ENCODE results near the gene THEM4. TPM values are rescaled to one million over a fixed set of nuclear protein-coding genes. Genes with fewer than 3 reads are reported as not detected.

Gene THEM4
- total RNA-seq, result 9.8 and 13.8 TPM in 2 replicates

DNA sequence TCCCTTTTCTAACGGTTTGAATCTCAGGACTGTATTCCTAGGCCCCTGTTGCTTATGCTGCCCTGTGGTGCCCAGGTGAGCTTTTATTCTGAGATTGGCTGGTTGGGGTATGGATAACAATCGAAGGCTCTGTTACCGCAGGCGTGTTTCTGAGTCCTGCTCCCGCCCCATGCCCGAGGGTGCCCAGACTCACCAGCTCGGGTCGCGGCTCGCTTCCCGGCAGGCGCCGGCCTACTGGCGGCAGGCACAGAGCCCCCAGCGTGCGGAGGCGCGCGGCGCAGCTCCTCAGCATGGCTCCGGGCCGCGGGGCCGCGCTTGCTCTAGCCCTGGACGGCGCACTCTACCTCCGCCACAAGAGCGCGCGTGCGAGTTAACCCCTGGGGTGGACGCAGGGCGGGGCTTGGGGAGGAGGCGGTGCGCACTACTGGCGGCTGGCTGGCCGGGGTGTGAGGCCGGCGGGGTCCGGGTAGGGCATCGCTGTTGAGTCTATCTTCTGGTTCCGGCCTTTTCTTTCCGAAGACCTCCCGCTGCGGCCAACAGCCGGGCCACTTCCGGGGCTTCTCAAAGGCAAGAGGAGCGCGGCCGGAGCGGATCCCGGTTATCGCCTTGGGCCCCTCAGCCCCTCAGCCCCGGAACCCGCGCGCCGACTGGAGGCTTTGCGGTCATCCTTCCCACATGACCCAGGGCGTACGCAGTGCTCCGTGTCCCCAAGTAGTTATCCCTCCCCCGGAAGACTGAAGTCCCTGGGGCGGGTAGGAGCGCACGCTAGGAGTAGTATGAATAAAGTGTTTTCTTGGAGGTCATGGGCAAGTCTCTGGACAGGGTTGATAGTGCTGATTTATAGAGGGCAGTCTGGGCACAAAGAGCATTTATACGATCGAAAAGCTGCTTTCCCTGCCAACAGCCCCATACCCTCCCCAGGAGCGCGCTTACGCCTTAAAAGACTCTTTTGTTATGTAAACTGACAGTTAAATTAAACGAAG lies at the start of gene THEM4:
Gene THEM4, minus strand, starts transcription at position 345 of the 983 bp plus-strand sequence. Its CDS starts 53 bp downstream, at position 292.
- Histone ChIP-seq H2AFZ (ENCODE audit: low read length) (peak within 1 kb of the TSS; percentile 97), H3K27me3 (ENCODE audit: insufficient read depth, low read length) (no peaks in the 10 kb centered on the region), H3K27ac (ENCODE audit: low read depth, low read length) (peak within 1 kb of the TSS; percentile 81), H3K9me3 (ENCODE audit: low read depth, low read length) (no peaks in the 10 kb centered on the region), H3K4me2 (ENCODE audit: insufficient read depth, low read length) (peak within 1 kb of the TSS; percentile 100), H3K4me1 (ENCODE audit: insufficient read depth, low read length) (peaks cover 15% of the 10 kb centered on the region), H3K36me3 (ENCODE audit: insufficient read depth, low read length) (peaks cover 5% of the 10 kb centered on the region), H3K79me2 (ENCODE audit: insufficient read depth, low read length) (peaks cover 15% of the 10 kb centered on the region), H3K4me3 (ENCODE audit: insufficient read depth, low read length) (peak within 1 kb of the TSS; percentile 87), H4K20me1 (ENCODE audit: insufficient read depth, low read length) (no peaks in the 10 kb centered on the region)
- TF ChIP-seq, protein P1, sequence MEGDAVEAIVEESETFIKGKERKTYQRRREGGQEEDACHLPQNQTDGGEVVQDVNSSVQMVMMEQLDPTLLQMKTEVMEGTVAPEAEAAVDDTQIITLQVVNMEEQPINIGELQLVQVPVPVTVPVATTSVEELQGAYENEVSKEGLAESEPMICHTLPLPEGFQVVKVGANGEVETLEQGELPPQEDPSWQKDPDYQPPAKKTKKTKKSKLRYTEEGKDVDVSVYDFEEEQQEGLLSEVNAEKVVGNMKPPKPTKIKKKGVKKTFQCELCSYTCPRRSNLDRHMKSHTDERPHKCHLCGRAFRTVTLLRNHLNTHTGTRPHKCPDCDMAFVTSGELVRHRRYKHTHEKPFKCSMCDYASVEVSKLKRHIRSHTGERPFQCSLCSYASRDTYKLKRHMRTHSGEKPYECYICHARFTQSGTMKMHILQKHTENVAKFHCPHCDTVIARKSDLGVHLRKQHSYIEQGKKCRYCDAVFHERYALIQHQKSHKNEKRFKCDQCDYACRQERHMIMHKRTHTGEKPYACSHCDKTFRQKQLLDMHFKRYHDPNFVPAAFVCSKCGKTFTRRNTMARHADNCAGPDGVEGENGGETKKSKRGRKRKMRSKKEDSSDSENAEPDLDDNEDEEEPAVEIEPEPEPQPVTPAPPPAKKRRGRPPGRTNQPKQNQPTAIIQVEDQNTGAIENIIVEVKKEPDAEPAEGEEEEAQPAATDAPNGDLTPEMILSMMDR (IDR thresholded peaks at IDR 0.05; ENCODE audit: extremely low read depth, low read depth, low read length), result no peak
- peak; percentile 99 for DNase-seq (ENCODE audit: insufficient read length, low spot score, missing footprints)

DNA sequence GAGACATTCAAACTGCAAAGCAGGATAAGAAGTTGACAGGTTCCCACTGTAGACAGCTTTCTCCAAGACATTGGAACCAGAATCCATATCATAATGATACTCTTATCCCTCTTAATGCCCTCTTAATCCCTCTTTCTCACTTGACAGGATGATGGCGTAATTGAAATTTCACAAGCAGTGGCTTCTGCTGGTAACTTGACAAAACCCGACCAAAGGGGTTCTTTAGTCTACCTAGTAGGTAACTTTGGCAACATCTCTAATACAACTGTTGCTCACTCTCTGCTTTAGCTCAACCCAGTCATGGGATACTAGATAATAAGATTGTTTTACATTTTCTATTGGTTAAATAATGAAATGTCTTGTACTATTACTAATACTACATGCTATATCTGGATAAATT lies 49.6 kb upstream of the THEM4 start:
- no peak overlapping the region for H3K4me2 ChIP-seq (ENCODE audit: insufficient read depth, low read length)
- H3K4me1 ChIP-seq (ENCODE audit: insufficient read depth, low read length), result no peaks in the 10 kb centered on the region
- no peaks in the 10 kb centered on the region for H3K9me3 ChIP-seq (ENCODE audit: low read depth, low read length)
- H3K4me3 ChIP-seq (ENCODE audit: insufficient read depth, low read length), result no peak overlapping the region
- H3K36me3 ChIP-seq (ENCODE audit: insufficient read depth, low read length), result no peaks in the 10 kb centered on the region
- DNase-seq (ENCODE audit: insufficient read length, low spot score, missing footprints), result no peak
- TF ChIP-seq, protein P1 (IDR thresholded peaks at IDR 0.05; ENCODE audit: extremely low read depth, low read depth, low read length), result no peak
- H2AFZ ChIP-seq (ENCODE audit: low read length), result no peak overlapping the region
- no peaks in the 10 kb centered on the region for H3K79me2 ChIP-seq (ENCODE audit: insufficient read depth, low read length)
- H3K27me3 ChIP-seq (ENCODE audit: insufficient read depth, low read length), result no peaks in the 10 kb centered on the region
- H4K20me1 ChIP-seq (ENCODE audit: insufficient read depth, low read length), result no peaks in the 10 kb centered on the region
- H3K27ac ChIP-seq (ENCODE audit: low read depth, low read length), result no peak overlapping the region

DNA sequence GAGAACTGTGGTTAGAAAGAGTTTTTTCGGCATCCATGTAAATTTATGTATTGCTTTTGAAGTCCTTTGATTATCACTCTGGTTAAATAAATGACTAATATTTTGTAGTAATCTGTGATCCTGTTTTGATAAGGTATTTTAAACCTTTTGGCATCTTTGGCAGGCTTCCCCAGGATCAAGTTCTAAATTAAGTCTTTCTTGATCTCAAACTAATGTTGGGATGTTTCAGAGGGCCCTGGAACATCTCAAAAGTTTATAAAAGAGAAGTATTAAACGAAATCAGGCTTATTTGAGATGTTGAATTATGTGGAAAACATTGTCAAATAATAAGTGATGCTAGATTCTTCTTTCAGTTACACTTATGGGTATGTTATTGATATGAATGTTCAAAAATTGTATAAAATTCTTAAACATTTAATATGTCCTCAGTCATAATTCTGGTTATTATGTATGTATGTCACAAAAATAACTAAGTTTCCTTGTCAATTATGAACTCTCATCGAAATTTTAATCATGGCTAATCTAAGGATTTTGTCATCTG lies 47.7 kb upstream of the THEM4 start:
- Histone ChIP-seq H3K27ac (ENCODE audit: low read depth, low read length) (no peak overlapping the region), H3K4me1 (ENCODE audit: insufficient read depth, low read length) (no peaks in the 10 kb centered on the region), H4K20me1 (ENCODE audit: insufficient read depth, low read length) (no peaks in the 10 kb centered on the region), H3K4me2 (ENCODE audit: insufficient read depth, low read length) (no peak overlapping the region), H3K27me3 (ENCODE audit: insufficient read depth, low read length) (no peaks in the 10 kb centered on the region), H3K36me3 (ENCODE audit: insufficient read depth, low read length) (no peaks in the 10 kb centered on the region), H3K4me3 (ENCODE audit: insufficient read depth, low read length) (no peak overlapping the region), H2AFZ (ENCODE audit: low read length) (no peak overlapping the region), H3K9me3 (ENCODE audit: low read depth, low read length) (no peaks in the 10 kb centered on the region), H3K79me2 (ENCODE audit: insufficient read depth, low read length) (no peaks in the 10 kb centered on the region)
- DNase-seq (ENCODE audit: insufficient read length, low spot score, missing footprints), result no peak
- TF ChIP-seq, protein P1 (IDR thresholded peaks at IDR 0.05; ENCODE audit: extremely low read depth, low read depth, low read length), result no peak

Measured in osteoblast (primary cell).